Measurements from ENCODE around the gene CAMTA1.

DNA sequence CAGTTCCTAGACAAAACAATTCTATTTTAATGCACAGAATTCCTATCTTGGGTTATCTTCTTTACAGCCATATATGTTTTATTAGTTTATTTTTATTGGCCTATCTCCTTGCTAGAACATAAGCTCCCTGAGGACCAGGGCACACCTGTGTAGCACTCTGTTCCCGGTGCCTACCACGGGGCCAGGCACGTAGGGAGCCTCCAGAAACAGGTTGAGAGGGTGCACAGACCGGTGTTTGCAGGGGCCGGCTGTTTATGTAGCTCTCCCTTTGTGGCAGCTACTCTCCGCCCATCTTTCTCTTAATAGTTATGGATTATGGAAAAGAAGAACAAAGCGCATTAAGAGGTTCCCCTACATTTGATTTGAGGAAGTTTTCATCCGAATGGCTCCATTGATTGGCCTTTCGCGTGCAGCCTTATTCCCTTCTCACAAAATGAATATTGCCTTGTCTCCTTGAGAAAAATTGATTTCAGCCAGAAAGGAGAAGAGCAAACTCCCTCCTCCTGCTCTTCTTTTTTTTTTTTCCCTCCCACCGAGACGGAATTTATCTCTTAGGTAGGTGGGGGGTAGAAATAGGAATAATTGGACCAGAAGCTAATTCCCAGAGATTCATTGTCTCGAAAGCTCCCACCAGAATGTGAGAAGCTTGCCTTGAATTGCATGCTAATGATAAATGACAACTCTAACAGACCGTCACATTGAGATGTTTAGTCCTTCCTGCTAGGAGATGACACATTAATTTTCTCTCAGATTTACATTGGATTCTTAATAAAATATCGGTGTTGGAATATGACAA is 447.4 kb downstream of the CAMTA1 start:
- TF ChIP-seq, protein P1, sequence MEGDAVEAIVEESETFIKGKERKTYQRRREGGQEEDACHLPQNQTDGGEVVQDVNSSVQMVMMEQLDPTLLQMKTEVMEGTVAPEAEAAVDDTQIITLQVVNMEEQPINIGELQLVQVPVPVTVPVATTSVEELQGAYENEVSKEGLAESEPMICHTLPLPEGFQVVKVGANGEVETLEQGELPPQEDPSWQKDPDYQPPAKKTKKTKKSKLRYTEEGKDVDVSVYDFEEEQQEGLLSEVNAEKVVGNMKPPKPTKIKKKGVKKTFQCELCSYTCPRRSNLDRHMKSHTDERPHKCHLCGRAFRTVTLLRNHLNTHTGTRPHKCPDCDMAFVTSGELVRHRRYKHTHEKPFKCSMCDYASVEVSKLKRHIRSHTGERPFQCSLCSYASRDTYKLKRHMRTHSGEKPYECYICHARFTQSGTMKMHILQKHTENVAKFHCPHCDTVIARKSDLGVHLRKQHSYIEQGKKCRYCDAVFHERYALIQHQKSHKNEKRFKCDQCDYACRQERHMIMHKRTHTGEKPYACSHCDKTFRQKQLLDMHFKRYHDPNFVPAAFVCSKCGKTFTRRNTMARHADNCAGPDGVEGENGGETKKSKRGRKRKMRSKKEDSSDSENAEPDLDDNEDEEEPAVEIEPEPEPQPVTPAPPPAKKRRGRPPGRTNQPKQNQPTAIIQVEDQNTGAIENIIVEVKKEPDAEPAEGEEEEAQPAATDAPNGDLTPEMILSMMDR (IDR thresholded peaks at IDR 0.05): no peak
- no peak for TF ChIP-seq POLR2AphosphoS5 (IDR thresholded peaks at IDR 0.05; ENCODE audit: low read depth, low read length)
- no peak for TF ChIP-seq EZH2phosphoT487 (IDR thresholded peaks at IDR 0.05; ENCODE audit: borderline replicate concordance, low read depth)
- no peak for TF ChIP-seq TAF1 (IDR thresholded peaks at IDR 0.05; ENCODE audit: borderline replicate concordance, low read depth, low read length)
